Measurements from ENCODE around the gene GRIK2. TPM values are rescaled to one million over a fixed set of nuclear protein-coding genes. Genes with fewer than 3 reads are reported as not detected.
A peak's percentile ranks its signal among the peaks of the same experiment; 100 is the strongest.
"Not testable (repeated sequence)": the region's sequence is repeated elsewhere in the genome, so short reads cannot be mapped to it uniquely, and the experiment has no call there.

GRIK2 gene
- total RNA-seq: 1 to 10 TPM; 1.3 to 1.8 (median 1.5) TPM
- long read RNA-seq, donor 1, partial matches to known transcripts: 0 of 2 reads
- long read RNA-seq, donor 1, other reads (novel, unspliced or antisense): 2 of 2 reads
- long read RNA-seq, donor 2: 0 reads

GRCh38 chr6:101393251-101393828 is at the start of gene GRIK2:
Gene GRIK2 (plus strand): TSS chr6:101393708.
- Histone ChIP-seq H3K4me1 (ENCODE audit: low read depth) (no peaks in the 10 kb centered on the region), H3K4me3 (no peak within 1 kb of the TSS), H3K9me3 (no peaks in the 10 kb centered on the region), H3K36me3 (ENCODE audit: low read depth) (no peaks in the 10 kb centered on the region)
- ATAC-seq (peak; percentile 71), DNase-seq (peak in 2 of 3 donors; percentile 38 to 47)
- intact Hi-C loops (cut with DNase I, micrococcal nuclease): no loop called here
- no peak for TF ChIP-seq CTCF (IDR thresholded peaks at IDR 0.05)

GRCh38 chr6:101344885-101345284 is 48.6 kb upstream of the GRIK2 start:
- TF ChIP-seq CTCF (IDR thresholded peaks at IDR 0.05): no peak
- DNase-seq: no peak
- no peak for ATAC-seq
- no peaks in the 10 kb centered on the region for H3K36me3 ChIP-seq (ENCODE audit: low read depth)
- H3K9me3 ChIP-seq: no peaks in the 10 kb centered on the region
- H3K4me1 ChIP-seq (ENCODE audit: low read depth): no peaks in the 10 kb centered on the region
- H3K4me3 ChIP-seq: no peak overlapping the region
- intact Hi-C loops (cut with DNase I, micrococcal nuclease): no loop called here

GRCh38 chr6:101348816-101349215 is 44.7 kb upstream of the GRIK2 start:
- H3K4me1 ChIP-seq (ENCODE audit: low read depth): no peaks in the 10 kb centered on the region
- H3K36me3 ChIP-seq (ENCODE audit: low read depth): no peaks in the 10 kb centered on the region
- no peak for TF ChIP-seq CTCF (IDR thresholded peaks at IDR 0.05)
- no peaks in the 10 kb centered on the region for H3K9me3 ChIP-seq
- DNase-seq: no peak
- H3K4me3 ChIP-seq: no peak overlapping the region
- no peak for ATAC-seq
- intact Hi-C loops (cut with DNase I, micrococcal nuclease): no loop called here

- H3K9me3 ChIP-seq; intact Hi-C loops (cut with DNase I, micrococcal nuclease); DNase-seq; H3K4me3 ChIP-seq; H3K4me1 ChIP-seq (ENCODE audit: low read depth); ATAC-seq; H3K36me3 ChIP-seq (ENCODE audit: low read depth): not testable (repeated sequence)
These were observed 42.9 kb upstream of the GRIK2 start for GRCh38 chr6:101350631-101351030.

- no peak for DNase-seq
- ATAC-seq: no peak
- Histone ChIP-seq H3K4me3 (no peak overlapping the region), H3K36me3 (ENCODE audit: low read depth) (no peaks in the 10 kb centered on the region), H3K9me3 (no peaks in the 10 kb centered on the region), H3K4me1 (ENCODE audit: low read depth) (no peaks in the 10 kb centered on the region)
- no peak for TF ChIP-seq CTCF (IDR thresholded peaks at IDR 0.05)
- intact Hi-C loops (cut with DNase I, micrococcal nuclease): no loop called here
These were observed 42.3 kb upstream of the GRIK2 start for GRCh38 chr6:101351173-101351572.

- H3K9me3 ChIP-seq: no peaks in the 10 kb centered on the region
- DNase-seq (no peak), ATAC-seq (no peak)
- no peak overlapping the region for H3K4me3 ChIP-seq
- intact Hi-C loops (cut with DNase I, micrococcal nuclease): no loop called here
- H3K4me1 ChIP-seq (ENCODE audit: low read depth): no peaks in the 10 kb centered on the region
- H3K36me3 ChIP-seq (ENCODE audit: low read depth): no peaks in the 10 kb centered on the region
- no peak for TF ChIP-seq CTCF (IDR thresholded peaks at IDR 0.05)
These were observed 41.2 kb upstream of the GRIK2 start for GRCh38 chr6:101352316-101352715.
